ENCODE measurements around the gene DNAJC15. TPM values are rescaled to one million over a fixed set of nuclear protein-coding genes. Genes with fewer than 3 reads are reported as not detected.
"Not testable (repeated sequence)": the region's sequence is repeated elsewhere in the genome, so short reads cannot be mapped to it uniquely, and the experiment has no call there.

DNAJC15 gene
- polyA plus RNA-seq, 1 donor (not counting 4 experiments of a cell fraction or from before 2014, with no cell fraction given), result 38.5 TPM

DNA sequence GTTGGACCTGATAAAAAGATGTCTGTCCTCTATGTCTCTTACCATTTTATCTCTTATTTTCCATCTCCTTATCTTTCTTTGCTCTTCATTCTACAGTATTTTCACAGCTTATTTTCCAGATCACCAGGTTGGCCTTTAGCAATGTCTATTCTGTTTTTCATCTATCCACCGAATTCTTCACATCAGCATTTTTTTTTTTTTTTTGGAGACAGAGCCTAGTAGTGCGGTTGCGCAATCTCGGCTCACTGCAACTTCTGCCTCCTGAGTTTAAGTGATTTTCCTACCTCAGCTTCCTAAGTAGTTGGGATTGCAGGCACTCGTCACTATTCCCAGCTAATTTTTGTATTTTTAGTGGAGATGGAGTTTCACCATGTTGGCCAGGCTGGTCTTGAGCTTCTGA, 49.0 kb downstream of the DNAJC15 start:
- H3K4me2 ChIP-seq (ENCODE audit: control insufficient read depth, extremely low read depth, insufficient read depth, low read depth, low read length), result no peak overlapping the region
- no peaks in the 10 kb centered on the region for H4K20me1 ChIP-seq (ENCODE audit: control insufficient read depth, extremely low read depth, insufficient read depth, low read length)
- no peaks in the 10 kb centered on the region for H3K9me1 ChIP-seq (ENCODE audit: control insufficient read depth, extremely low read depth, insufficient read depth, low read length)
- FAIRE-seq (no peak), DNase-seq (ENCODE audit: low read depth, low spot score) (no peak)
- no peak overlapping the region for H3K9ac ChIP-seq (ENCODE audit: control insufficient read depth, extremely low read depth, insufficient read depth, low read length)
- H3K27ac ChIP-seq (ENCODE audit: control insufficient read depth, insufficient read depth, low read length), result no peak overlapping the region
- no peaks in the 10 kb centered on the region for H3K9me3 ChIP-seq (ENCODE audit: control insufficient read depth, low read depth, low read length)
- no peaks in the 10 kb centered on the region for H3K27me3 ChIP-seq (ENCODE audit: control insufficient read depth, extremely low read depth, insufficient read depth, low read length)
- dilution Hi-C loops (cut with MboI; ENCODE audit: extremely low pct_ligation_motif_present, low sequenced_read_pairs), result no loop called here
- peaks cover 14% of the 10 kb centered on the region for H3K79me2 ChIP-seq (ENCODE audit: control insufficient read depth, insufficient read depth, low read length)
- peaks cover 0 to 9% of the 10 kb centered on the region in 2 experiments for H3K36me3 ChIP-seq (ENCODE audit: control insufficient read depth in 2 of 2, extremely low read depth in 1 of 2, insufficient read depth in 2 of 2, low read length in 2 of 2)
- no peaks in the 10 kb centered on the region for H3K4me1 ChIP-seq (ENCODE audit: control insufficient read depth, extremely low read depth, insufficient read depth, low read length)
- no peak overlapping the region for H3K4me3 ChIP-seq (ENCODE audit: control insufficient read depth in 2 of 3, extremely low read depth in 1 of 3, insufficient read depth in 2 of 3, low read depth in 1 of 3, low read length in 3 of 3)
- H2AFZ ChIP-seq (ENCODE audit: control insufficient read depth, low read length), result no peak overlapping the region
- no peak for TF ChIP-seq EZH2 (IDR thresholded peaks at IDR 0.05; ENCODE audit: low read length)
- TF ChIP-seq, protein P1, sequence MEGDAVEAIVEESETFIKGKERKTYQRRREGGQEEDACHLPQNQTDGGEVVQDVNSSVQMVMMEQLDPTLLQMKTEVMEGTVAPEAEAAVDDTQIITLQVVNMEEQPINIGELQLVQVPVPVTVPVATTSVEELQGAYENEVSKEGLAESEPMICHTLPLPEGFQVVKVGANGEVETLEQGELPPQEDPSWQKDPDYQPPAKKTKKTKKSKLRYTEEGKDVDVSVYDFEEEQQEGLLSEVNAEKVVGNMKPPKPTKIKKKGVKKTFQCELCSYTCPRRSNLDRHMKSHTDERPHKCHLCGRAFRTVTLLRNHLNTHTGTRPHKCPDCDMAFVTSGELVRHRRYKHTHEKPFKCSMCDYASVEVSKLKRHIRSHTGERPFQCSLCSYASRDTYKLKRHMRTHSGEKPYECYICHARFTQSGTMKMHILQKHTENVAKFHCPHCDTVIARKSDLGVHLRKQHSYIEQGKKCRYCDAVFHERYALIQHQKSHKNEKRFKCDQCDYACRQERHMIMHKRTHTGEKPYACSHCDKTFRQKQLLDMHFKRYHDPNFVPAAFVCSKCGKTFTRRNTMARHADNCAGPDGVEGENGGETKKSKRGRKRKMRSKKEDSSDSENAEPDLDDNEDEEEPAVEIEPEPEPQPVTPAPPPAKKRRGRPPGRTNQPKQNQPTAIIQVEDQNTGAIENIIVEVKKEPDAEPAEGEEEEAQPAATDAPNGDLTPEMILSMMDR (optimal IDR thresholded peaks at IDR 0.05 in 1 of 3, IDR thresholded peaks at IDR 0.05 in 1 of 3, conservative IDR thresholded peaks at IDR 0.05 in 1 of 3; ENCODE audit: extremely low read depth in 1 of 3, insufficient read depth in 2 of 3, low read length in 3 of 3), result no peak

GRCh38 chr13:43074824-43075510, 51.6 kb downstream of the DNAJC15 start:
- no peaks in the 10 kb centered on the region for H3K4me1 ChIP-seq (ENCODE audit: control insufficient read depth, extremely low read depth, insufficient read depth, low read length)
- H3K9me1 ChIP-seq (ENCODE audit: control insufficient read depth, extremely low read depth, insufficient read depth, low read length), result no peaks in the 10 kb centered on the region
- DNase-seq (ENCODE audit: low read depth, low spot score) (no peak), FAIRE-seq (no peak)
- no peak overlapping the region for H3K9ac ChIP-seq (ENCODE audit: control insufficient read depth, extremely low read depth, insufficient read depth, low read length)
- no peaks in the 10 kb centered on the region for H3K9me3 ChIP-seq (ENCODE audit: control insufficient read depth, low read depth, low read length)
- peak overlapping the region; percentile 38 for H3K4me2 ChIP-seq (ENCODE audit: control insufficient read depth, extremely low read depth, insufficient read depth, low read depth, low read length)
- no peak overlapping the region for H3K4me3 ChIP-seq (ENCODE audit: control insufficient read depth in 2 of 3, extremely low read depth in 1 of 3, insufficient read depth in 2 of 3, low read depth in 1 of 3, low read length in 3 of 3)
- H3K27ac ChIP-seq (ENCODE audit: control insufficient read depth, insufficient read depth, low read length), result no peak overlapping the region
- no peak for TF ChIP-seq EZH2 (IDR thresholded peaks at IDR 0.05; ENCODE audit: low read length)
- TF ChIP-seq, protein P1 (optimal IDR thresholded peaks at IDR 0.05 in 1 of 3, IDR thresholded peaks at IDR 0.05 in 1 of 3, conservative IDR thresholded peaks at IDR 0.05 in 1 of 3; ENCODE audit: extremely low read depth in 1 of 3, insufficient read depth in 2 of 3, low read length in 3 of 3), result no peak
- H3K36me3 ChIP-seq (ENCODE audit: control insufficient read depth in 2 of 2, extremely low read depth in 1 of 2, insufficient read depth in 2 of 2, low read length in 2 of 2), result peaks cover 0 to 6% of the 10 kb centered on the region in 2 experiments
- H4K20me1 ChIP-seq (ENCODE audit: control insufficient read depth, extremely low read depth, insufficient read depth, low read length), result no peaks in the 10 kb centered on the region
- peaks cover 14% of the 10 kb centered on the region for H3K79me2 ChIP-seq (ENCODE audit: control insufficient read depth, insufficient read depth, low read length)
- no peaks in the 10 kb centered on the region for H3K27me3 ChIP-seq (ENCODE audit: control insufficient read depth, extremely low read depth, insufficient read depth, low read length)
- dilution Hi-C loops (cut with MboI; ENCODE audit: extremely low pct_ligation_motif_present, low sequenced_read_pairs), result no loop called here
- no peak overlapping the region for H2AFZ ChIP-seq (ENCODE audit: control insufficient read depth, low read length)

DNA sequence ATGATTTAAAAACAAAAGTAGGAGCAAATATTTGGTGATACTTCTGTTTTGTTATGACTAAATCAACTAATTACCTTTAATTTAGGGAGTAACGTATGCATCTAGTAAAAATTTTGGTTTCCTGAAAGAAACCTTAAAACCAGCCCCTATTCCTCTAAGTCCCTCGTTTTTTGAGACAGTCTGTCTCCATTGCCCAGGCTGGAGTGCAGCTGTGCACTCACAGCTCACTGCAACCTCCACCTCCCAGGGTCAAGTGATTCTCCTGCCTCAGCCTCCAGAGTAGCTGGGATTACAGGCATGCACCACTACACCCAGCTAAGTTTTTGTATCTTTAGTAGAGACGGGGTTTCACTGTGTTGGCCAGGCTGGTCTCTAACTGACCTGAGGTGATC, 52.1 kb downstream of the DNAJC15 start:
- H3K27me3 ChIP-seq (ENCODE audit: control insufficient read depth, extremely low read depth, insufficient read depth, low read length); H4K20me1 ChIP-seq (ENCODE audit: control insufficient read depth, extremely low read depth, insufficient read depth, low read length); dilution Hi-C loops (cut with MboI; ENCODE audit: extremely low pct_ligation_motif_present, low sequenced_read_pairs); H3K4me2 ChIP-seq (ENCODE audit: control insufficient read depth, extremely low read depth, insufficient read depth, low read depth, low read length); H3K27ac ChIP-seq (ENCODE audit: control insufficient read depth, insufficient read depth, low read length); H3K4me1 ChIP-seq (ENCODE audit: control insufficient read depth, extremely low read depth, insufficient read depth, low read length); H3K9ac ChIP-seq (ENCODE audit: control insufficient read depth, extremely low read depth, insufficient read depth, low read length); DNase-seq (ENCODE audit: low read depth, low spot score); H2AFZ ChIP-seq (ENCODE audit: control insufficient read depth, low read length); H3K9me3 ChIP-seq (ENCODE audit: control insufficient read depth, low read depth, low read length); H3K9me1 ChIP-seq (ENCODE audit: control insufficient read depth, extremely low read depth, insufficient read depth, low read length); H3K36me3 ChIP-seq (ENCODE audit: control insufficient read depth in 2 of 2, extremely low read depth in 1 of 2, insufficient read depth in 2 of 2, low read length in 2 of 2); FAIRE-seq; H3K4me3 ChIP-seq (ENCODE audit: control insufficient read depth in 2 of 3, extremely low read depth in 1 of 3, insufficient read depth in 2 of 3, low read depth in 1 of 3, low read length in 3 of 3): not testable (repeated sequence)
- H3K79me2 ChIP-seq (ENCODE audit: control insufficient read depth, insufficient read depth, low read length), result peaks cover 14% of the 10 kb centered on the region

Measured in keratinocyte (primary cell).